Prostate gland (tissue), 2 donors: ENCODE measurements around the gene PDE1C.

Source experiments
- CTCF ChIP-seq, 4 experiments: fragments of 200-600 bp in 2 of 4; fragments of 450-650 bp in 2 of 4; sonication (generic) in 2 of 4; IDR thresholded peaks; 1 replicate in 3 of 4; 2 replicates in 1 of 4; pipeline ENCODE4 v1.5.1; 2016 to 2019; ENCODE audit warnings: antibody characterized with exemption in 4 of 4, mild to moderate bottlenecking in 2 of 4, moderate library complexity in 2 of 4
- POLR2A ChIP-seq: fragments of 450-650 bp; IDR thresholded peaks from one replicate; pipeline ENCODE4 v1.6.1; 2016; ENCODE audit warnings: antibody characterized with exemption, mild to moderate bottlenecking
- POLR2AphosphoS5 ChIP-seq: sonication (generic); formaldehyde crosslinking; IDR thresholded peaks from one replicate; pipeline ENCODE4 v1.6.1; 2017; ENCODE audit warnings: antibody characterized with exemption

DNA sequence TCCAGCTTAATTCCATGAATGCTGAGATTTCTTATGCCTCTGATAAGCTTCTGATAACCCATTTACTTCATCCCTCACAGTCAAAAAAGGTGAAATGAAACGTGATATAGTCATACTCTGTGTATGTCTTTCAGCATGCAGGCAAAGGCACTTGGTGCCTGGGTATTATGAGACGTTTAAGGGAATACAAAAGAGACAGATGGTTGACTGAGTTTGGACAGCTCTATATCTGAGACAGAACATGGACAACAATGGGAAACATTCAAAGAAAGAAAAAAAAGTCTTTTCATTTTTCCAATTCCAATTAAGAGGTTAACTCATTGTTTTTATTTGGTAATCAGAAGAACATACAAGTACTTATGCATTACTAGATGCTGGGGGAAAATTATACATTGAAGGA, 287.0 kb downstream of the PDE1C start:
- no peak for TF ChIP-seq CTCF (IDR thresholded peaks at IDR 0.05)
- no peak for TF ChIP-seq POLR2AphosphoS5
- no peak for TF ChIP-seq POLR2A
